CD4-positive, alpha-beta T cell (primary cell): ENCODE measurements around the gene SLFN11. TPM values are rescaled to one million over a fixed set of nuclear protein-coding genes. Genes with fewer than 3 reads are reported as not detected.

Experiments
- ATAC-seq: fragments of 200-7000 bp; cut with Tn5 transposase; one replicate; pipeline ENCODE4 v1.10.0; 2022; ENCODE audit warnings: mild to moderate bottlenecking; ENCODE audit not compliant: poor library complexity
- CTCF ChIA-PET: fragments of 350-600 bp; sonication (Branson Sonifier 250); formaldehyde crosslinking; loops from one replicate; lab custom pipeline; 2021; ENCODE audit warnings: antibody characterized with exemption, inconsistent platforms; lab: Charles Lee
- POLR2A ChIA-PET: fragments of 350-600 bp; sonication (Branson Sonifier 250); formaldehyde crosslinking; loops from one replicate; lab custom pipeline; 2021; ENCODE audit warnings: antibody characterized with exemption, inconsistent platforms; lab: Charles Lee
- DNase-seq, 14 experiments: peaks; one replicate each; pipeline ENCODE4 v3.0.0-alpha.2; 2013 to 2020; ENCODE audit warnings: mixed read lengths in 2 of 14
- H3K27ac ChIP-seq, 2 donors: one replicate each; pipeline versions ENCODE4 v1.5.1 to v1.7.0; 2013; ENCODE audit warnings: low read length in 2 of 2, low read depth in 1 of 2, mild to moderate bottlenecking in 1 of 2
- H3K27me3 ChIP-seq, 2 experiments: 1 replicate in 1 of 2; 2 replicates in 1 of 2; pipeline versions ENCODE4 v1.6.1 to v1.7.0; 2013; ENCODE audit warnings: low read length in 2 of 2, control low read depth in 1 of 2, mild to moderate bottlenecking in 1 of 2, moderate library complexity in 1 of 2; ENCODE audit not compliant: insufficient read depth in 2 of 2, control insufficient read depth in 1 of 2
- H3K36me3 ChIP-seq: one replicate; pipeline ENCODE4 v1.6.1; 2013; ENCODE audit warnings: low read length, control low read depth; ENCODE audit not compliant: insufficient read depth
- H3K4me1 ChIP-seq: one replicate; pipeline ENCODE4 v1.6.1; 2013; ENCODE audit warnings: low read length, control low read depth; ENCODE audit not compliant: insufficient read depth
- H3K4me3 ChIP-seq: one replicate; pipeline ENCODE4 v1.5.1; 2013; ENCODE audit warnings: mild to moderate bottlenecking, low read length, moderate library complexity
- H3K9me3 ChIP-seq, 2 experiments: 1 replicate in 1 of 2; 2 replicates in 1 of 2; pipeline versions ENCODE4 v1.6.1 to v1.7.0; 2013; ENCODE audit warnings: low read length in 2 of 2, mild to moderate bottlenecking in 2 of 2, control low read depth in 1 of 2, moderate library complexity in 1 of 2; ENCODE audit not compliant: control insufficient read depth in 1 of 2, insufficient read depth in 1 of 2
- H3K27ac Mint-ChIP-seq: one replicate; pipeline ENCODE4 v1.8.0; 2020; ENCODE audit warnings: mixed read lengths
- H3K27me3 Mint-ChIP-seq: one replicate; pipeline ENCODE4 v1.8.0; 2021; ENCODE audit warnings: mixed read lengths
- H3K36me3 Mint-ChIP-seq: one replicate; pipeline ENCODE4 v1.8.0; 2021; ENCODE audit warnings: low read depth, mixed read lengths
- H3K4me1 Mint-ChIP-seq: one replicate; pipeline ENCODE4 v1.8.0; 2021; ENCODE audit warnings: low read depth, mixed read lengths
- H3K4me3 Mint-ChIP-seq: one replicate; pipeline ENCODE4 v1.8.0; 2020; ENCODE audit warnings: mild to moderate bottlenecking, mixed read lengths
- H3K9me3 Mint-ChIP-seq: one replicate; pipeline ENCODE4 v1.8.0; 2020; ENCODE audit warnings: mixed read lengths
- intact Hi-C, 2 experiments: fragments of 100-400 bp; cut with DNase I in 1 of 2; cut with micrococcal nuclease in 1 of 2; formaldehyde crosslinking; loops; one replicate each; pipeline versions ENCODE4 v1.15.1 to v1.9.0; 2023 to 2025; cut with DNase I, micrococcal nuclease
- total RNA-seq, 174 experiments: library from RNA in 2 of 174; stranded (reverse) in 2 of 174; gene quantifications; one replicate each; pipeline ENCODE4 v1.2.3 and lab custom pipeline; 2021 to 2026
- TF ChIP-seq, protein P1 (sequence below): fragments of 200-600 bp; IDR thresholded peaks from one replicate; pipeline ENCODE4 v1.8.0; 2022; ENCODE audit warnings: antibody characterized with exemption, mild to moderate bottlenecking

SLFN11 gene
- total RNA-seq, 2 experiments from 2014 or later = 16.5 to 18.5 TPM

- no peak overlapping the region for H3K27ac ChIP-seq
- POLR2A ChIA-PET = interaction anchor here (1.1 kb wide), 1 partner anchor 9 kb away, joined by 4 read pairs; no protein-coding TSS in a partner anchor
- peaks cover 18% of the 10 kb centered on the region for H3K36me3 ChIP-seq
- CTCF ChIA-PET = interaction anchor here (1.0 kb wide), 1 partner anchor 9 kb away, joined by 3 read pairs; no protein-coding TSS in a partner anchor
- peaks cover 3% of the 10 kb centered on the region for H3K9me3 Mint-ChIP-seq
- H3K4me1 Mint-ChIP-seq = peaks cover 15% of the 10 kb centered on the region
- H3K9me3 ChIP-seq = peaks cover 5 to 10% of the 10 kb centered on the region in 2 experiments
- H3K4me3 Mint-ChIP-seq = no peak overlapping the region
- H3K27ac Mint-ChIP-seq = no peak overlapping the region
- no peak overlapping the region for H3K4me3 ChIP-seq
- H3K36me3 Mint-ChIP-seq = peaks cover 70% of the 10 kb centered on the region
- H3K27me3 ChIP-seq = no peaks in the 10 kb centered on the region
- H3K27me3 Mint-ChIP-seq = no peaks in the 10 kb centered on the region
- ATAC-seq (no peak), DNase-seq (no peak)
- H3K4me1 ChIP-seq = no peaks in the 10 kb centered on the region
- TF ChIP-seq, protein P1, sequence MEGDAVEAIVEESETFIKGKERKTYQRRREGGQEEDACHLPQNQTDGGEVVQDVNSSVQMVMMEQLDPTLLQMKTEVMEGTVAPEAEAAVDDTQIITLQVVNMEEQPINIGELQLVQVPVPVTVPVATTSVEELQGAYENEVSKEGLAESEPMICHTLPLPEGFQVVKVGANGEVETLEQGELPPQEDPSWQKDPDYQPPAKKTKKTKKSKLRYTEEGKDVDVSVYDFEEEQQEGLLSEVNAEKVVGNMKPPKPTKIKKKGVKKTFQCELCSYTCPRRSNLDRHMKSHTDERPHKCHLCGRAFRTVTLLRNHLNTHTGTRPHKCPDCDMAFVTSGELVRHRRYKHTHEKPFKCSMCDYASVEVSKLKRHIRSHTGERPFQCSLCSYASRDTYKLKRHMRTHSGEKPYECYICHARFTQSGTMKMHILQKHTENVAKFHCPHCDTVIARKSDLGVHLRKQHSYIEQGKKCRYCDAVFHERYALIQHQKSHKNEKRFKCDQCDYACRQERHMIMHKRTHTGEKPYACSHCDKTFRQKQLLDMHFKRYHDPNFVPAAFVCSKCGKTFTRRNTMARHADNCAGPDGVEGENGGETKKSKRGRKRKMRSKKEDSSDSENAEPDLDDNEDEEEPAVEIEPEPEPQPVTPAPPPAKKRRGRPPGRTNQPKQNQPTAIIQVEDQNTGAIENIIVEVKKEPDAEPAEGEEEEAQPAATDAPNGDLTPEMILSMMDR = no peak
- intact Hi-C loops = no loop called here
These were observed 50.7 kb downstream of the SLFN11 start for GRCh38 chr17:35322749-35323148.

DNA sequence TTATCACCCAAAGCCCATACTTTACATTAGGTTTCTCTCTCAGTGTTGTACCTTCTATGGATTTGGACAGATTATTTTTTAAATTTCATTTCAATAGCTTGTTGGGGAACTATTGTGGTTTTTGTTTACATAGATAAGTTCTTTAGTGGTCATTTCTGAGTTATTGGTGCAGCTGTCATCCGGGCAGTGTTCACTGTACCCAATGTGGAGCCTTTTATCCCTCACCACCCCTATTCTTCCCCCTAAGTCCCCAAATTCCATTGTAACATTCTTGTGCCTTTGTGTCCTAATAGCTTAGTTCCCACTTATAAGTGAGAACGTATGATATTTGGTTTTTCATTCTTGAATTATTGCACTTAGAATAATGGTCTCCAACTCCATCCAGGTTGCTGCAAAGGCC lies 57.5 kb downstream of the SLFN11 start:
- no peaks in the 10 kb centered on the region for H3K27me3 Mint-ChIP-seq
- no peaks in the 10 kb centered on the region for H3K9me3 ChIP-seq
- peak overlapping the region; percentile 47 for H3K4me3 Mint-ChIP-seq
- H3K27me3 ChIP-seq = no peaks in the 10 kb centered on the region
- POLR2A ChIA-PET = interaction anchor here (4.7 kb wide), 1 partner anchor 223 kb away, joined by 84 read pairs; the partner anchor contains the start of gene SLFN12L
- peaks cover 30% of the 10 kb centered on the region for H3K4me1 ChIP-seq
- CTCF ChIA-PET = no interaction called here
- H3K36me3 ChIP-seq = no peaks in the 10 kb centered on the region
- no peak for ATAC-seq
- H3K27ac ChIP-seq = no peak overlapping the region
- DNase-seq = no peak
- H3K4me3 ChIP-seq = no peak overlapping the region
- H3K4me1 Mint-ChIP-seq = peaks cover 65% of the 10 kb centered on the region
- intact Hi-C loops = loop anchor here in 1 of 2 experiments (2.0 kb wide), 2 partner anchors 57 to 173 kb away; partner anchors contain the start of gene SLFN11
- H3K9me3 Mint-ChIP-seq = no peaks in the 10 kb centered on the region
- peak overlapping the region; percentile 96 for H3K27ac Mint-ChIP-seq
- peaks cover 10% of the 10 kb centered on the region for H3K36me3 Mint-ChIP-seq
- TF ChIP-seq, protein P1 = no peak

DNA sequence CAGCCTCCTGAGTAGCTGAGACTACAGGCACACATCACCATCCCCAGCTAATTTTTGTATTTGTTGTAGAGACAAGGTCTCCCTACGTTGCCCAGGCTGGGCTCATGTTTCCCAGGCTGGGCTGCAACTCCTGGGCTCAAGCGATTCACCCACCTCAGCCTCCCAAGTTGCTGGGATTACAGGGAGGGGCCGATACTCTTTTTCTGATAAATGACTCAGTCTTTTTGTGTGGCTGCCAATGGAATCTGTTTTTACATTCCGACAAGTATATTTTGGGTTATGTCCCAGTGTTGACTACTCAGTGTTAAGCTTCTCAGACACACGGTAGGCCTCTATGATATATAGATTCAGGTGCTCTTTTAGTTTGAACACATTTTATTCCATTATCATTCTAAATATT lies 58.1 kb downstream of the SLFN11 start:
- intact Hi-C loops = loop anchor here in 1 of 2 experiments (2.0 kb wide), 1 partner anchor 58 kb away; the partner anchor contains the start of gene SLFN11
- ATAC-seq = no peak
- peaks cover 65% of the 10 kb centered on the region for H3K4me1 Mint-ChIP-seq
- Histone ChIP-seq H3K27me3 (no peaks in the 10 kb centered on the region), H3K4me1 (peaks cover 30% of the 10 kb centered on the region), H3K9me3 (no peaks in the 10 kb centered on the region), H3K27ac (no peak overlapping the region), H3K4me3 (no peak overlapping the region), H3K36me3 (no peaks in the 10 kb centered on the region)
- peak overlapping the region; percentile 89 for H3K4me3 Mint-ChIP-seq
- ChIA-PET POLR2A (interaction anchor here (3.3 to 4.7 kb wide), 3 partner anchors 48 to 224 kb away, joined by 28 to 84 read pairs (median 31); partner anchors contain the start of genes SLFN11 and SLFN12L), CTCF (interaction anchor here (1.7 to 3.5 kb wide), 2 partner anchors 220 to 224 kb away, joined by 7 to 57 read pairs; no protein-coding TSS in a partner anchor)
- H3K36me3 Mint-ChIP-seq = peaks cover 10% of the 10 kb centered on the region
- H3K27me3 Mint-ChIP-seq = no peaks in the 10 kb centered on the region
- TF ChIP-seq, protein P1 = no peak
- peak overlapping the region; percentile 96 for H3K27ac Mint-ChIP-seq
- no peak for DNase-seq
- H3K9me3 Mint-ChIP-seq = no peaks in the 10 kb centered on the region
